HUES64 (cell line): ENCODE data around the gene MYH8.

Experiments used
- H3K27ac ChIP-seq: 2 replicates; pipeline ENCODE4 v1.7.0; 2013; ENCODE audit warnings: low read depth, low read length, inconsistent platforms
- H3K27me3 ChIP-seq: 2 replicates; pipeline ENCODE4 v1.6.1; 2013; ENCODE audit warnings: mild to moderate bottlenecking, low read length; ENCODE audit not compliant: insufficient read depth
- H3K36me3 ChIP-seq: 2 replicates; pipeline ENCODE4 v1.6.1; 2013; ENCODE audit warnings: mild to moderate bottlenecking, low read length; ENCODE audit not compliant: insufficient read depth
- H3K4me1 ChIP-seq: 2 replicates; pipeline ENCODE4 v1.6.1; 2013; ENCODE audit warnings: mild to moderate bottlenecking, low read length, moderate library complexity; ENCODE audit not compliant: insufficient read depth
- H3K4me3 ChIP-seq: 2 replicates; pipeline ENCODE4 v1.5.1; 2013; ENCODE audit warnings: mild to moderate bottlenecking, low read length, moderate library complexity
- H3K9ac ChIP-seq: 2 replicates; pipeline ENCODE4 v1.6.1; 2013; ENCODE audit warnings: mild to moderate bottlenecking, low read depth, low read length
- H3K9me3 ChIP-seq: 2 replicates; pipeline ENCODE4 v1.6.1; 2013; ENCODE audit warnings: low read depth, low read length; ENCODE audit not compliant: insufficient read depth
- WGBS: fragments of 150-250, 120-280 bp; methylation state at CpG from one replicate; pipeline ENCODE4 v1.1.7; 2013; ENCODE audit warnings: missing lambda C conversion rate; 5-methylcytosine and 5-hydroxymethylcytosine counted together

MYH8 gene

DNA sequence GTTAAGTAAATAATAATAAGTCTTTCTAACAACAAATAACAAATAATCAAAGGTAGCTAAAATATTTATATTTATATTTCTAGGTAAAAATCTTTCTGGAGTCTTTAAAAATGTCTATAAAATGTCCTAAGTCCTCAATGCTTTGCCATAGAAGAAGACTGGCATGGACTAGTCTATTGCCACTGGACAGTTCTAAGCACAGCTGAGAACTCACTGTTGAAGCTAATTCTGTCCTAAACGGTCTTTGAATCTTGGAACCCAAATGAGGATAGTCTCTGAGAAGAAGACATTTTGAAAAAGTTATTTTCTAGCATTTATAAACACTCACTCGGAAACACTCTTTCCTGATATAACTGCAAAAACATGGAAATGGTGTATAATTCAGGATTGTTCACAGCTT lies 539 bp downstream of the MYH8 start:
- Histone ChIP-seq H3K9me3 (no peaks in the 10 kb centered on the region), H3K9ac (no peak overlapping the region), H3K4me1 (peaks cover 16% of the 10 kb centered on the region; the same call in 1 of the 2 replicates), H3K27ac (no peak overlapping the region), H3K27me3 (no peaks in the 10 kb centered on the region), H3K4me3 (no peak overlapping the region), H3K36me3 (no peaks in the 10 kb centered on the region)
- 75% methylated on average over 1 of the region's 2 CpGs for WGBS

DNA sequence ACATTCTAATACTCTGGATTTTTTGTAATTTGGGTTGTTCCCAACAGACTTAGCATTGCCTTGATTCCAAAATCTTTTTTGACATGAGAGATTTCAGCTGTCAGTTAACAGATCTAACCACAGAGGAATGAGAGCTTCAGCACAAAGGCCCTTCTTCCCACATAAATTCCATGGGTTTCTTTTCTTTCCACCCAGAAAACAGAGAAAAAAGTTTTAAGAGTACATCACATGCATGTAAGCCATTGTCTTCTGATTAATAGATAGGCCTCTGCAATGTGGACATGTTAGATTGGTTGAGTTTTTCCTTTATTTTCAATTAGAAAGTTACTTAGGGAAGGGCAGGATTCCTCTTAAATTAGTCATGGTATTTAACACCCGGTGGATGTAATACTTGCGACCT lies 939 bp downstream of the MYH8 start:
- no CpG with 5 or more reads among the region's 2 CpGs for WGBS
- Histone ChIP-seq H3K9ac (no peak overlapping the region), H3K27me3 (no peaks in the 10 kb centered on the region), H3K4me3 (no peak overlapping the region), H3K36me3 (no peaks in the 10 kb centered on the region), H3K27ac (no peak overlapping the region), H3K4me1 (peaks cover 16% of the 10 kb centered on the region; the same call in 1 of the 2 replicates), H3K9me3 (no peaks in the 10 kb centered on the region)

DNA sequence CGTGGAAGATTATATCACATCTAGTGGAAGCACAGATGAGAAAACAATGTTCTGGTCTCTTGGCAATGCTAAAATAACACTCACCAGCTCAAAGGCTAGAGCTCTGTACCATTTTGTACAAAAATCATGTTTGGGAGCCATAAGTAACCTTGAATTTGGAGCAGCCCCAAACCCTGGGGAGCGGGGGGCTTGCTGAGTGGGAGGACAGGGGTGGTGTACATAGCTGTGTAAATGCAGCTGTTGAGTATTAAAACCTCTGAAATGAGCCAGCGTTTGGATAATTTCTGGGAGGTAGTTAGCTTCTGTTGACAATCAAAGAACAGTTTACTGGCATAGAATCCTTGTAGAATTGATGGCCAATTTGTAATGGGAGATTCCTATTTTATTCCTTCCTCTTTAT lies 4.3 kb downstream of the MYH8 start:
- Histone ChIP-seq H3K4me3 (no peak overlapping the region), H3K9me3 (no peaks in the 10 kb centered on the region), H3K9ac (no peak overlapping the region), H3K4me1 (peaks cover 16% of the 10 kb centered on the region; the same call in 1 of the 2 replicates), H3K27me3 (no peaks in the 10 kb centered on the region), H3K27ac (no peak overlapping the region), H3K36me3 (no peaks in the 10 kb centered on the region)
- 93% methylated on average over 3 of the region's 3 CpGs for WGBS

DNA sequence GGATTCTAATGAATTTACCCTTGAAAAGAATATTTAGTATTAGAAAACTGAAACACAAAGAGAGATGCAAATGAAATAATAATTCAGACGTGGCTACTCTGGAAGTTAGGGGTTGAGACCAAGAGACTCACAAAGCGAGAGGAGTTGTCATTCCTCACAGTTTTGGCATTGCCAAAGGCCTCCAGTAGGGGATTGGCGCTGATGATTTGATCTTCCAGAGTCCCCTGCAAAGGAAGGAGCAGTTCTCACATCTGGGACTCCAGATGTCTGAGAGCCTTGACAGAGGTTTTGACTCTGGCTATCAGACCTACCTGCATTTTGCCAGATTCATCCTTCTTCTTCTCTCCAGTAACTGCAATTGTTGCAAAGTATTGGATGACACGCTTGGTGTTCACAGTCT lies 6.6 kb downstream of the MYH8 start:
- peaks cover 16% of the 10 kb centered on the region; the same call in 1 of the 2 replicates for H3K4me1 ChIP-seq
- H3K9me3 ChIP-seq: no peaks in the 10 kb centered on the region
- H3K4me3 ChIP-seq: no peak overlapping the region
- 89% methylated on average over 4 of the region's 4 CpGs for WGBS
- no peak overlapping the region for H3K9ac ChIP-seq
- H3K27me3 ChIP-seq: no peaks in the 10 kb centered on the region
- H3K36me3 ChIP-seq: no peaks in the 10 kb centered on the region
- H3K27ac ChIP-seq: no peak overlapping the region

DNA sequence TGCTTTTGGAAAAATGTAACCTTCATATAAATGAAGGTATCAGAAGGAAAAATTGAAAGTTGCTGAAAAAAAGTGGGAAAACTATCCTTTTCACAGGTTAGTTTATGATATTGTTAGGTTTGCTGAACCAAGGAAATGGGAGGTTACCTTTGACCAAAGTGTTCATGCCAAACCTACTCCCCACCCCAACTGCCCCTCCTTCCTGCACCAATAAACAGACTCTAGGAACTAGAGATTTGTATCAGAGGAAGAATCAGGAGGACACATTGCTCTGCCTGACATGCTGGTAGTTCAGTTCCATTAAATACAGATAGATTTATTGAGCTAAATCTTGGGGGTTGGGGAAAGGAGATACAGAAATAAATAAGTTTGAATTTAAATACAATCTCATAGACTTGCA lies 18.2 kb downstream of the MYH8 start:
- H3K9ac ChIP-seq: no peak overlapping the region
- no peak overlapping the region for H3K27ac ChIP-seq
- H3K4me3 ChIP-seq: no peak overlapping the region
- H3K27me3 ChIP-seq: no peaks in the 10 kb centered on the region
- H3K4me1 ChIP-seq: no peaks in the 10 kb centered on the region
- H3K36me3 ChIP-seq: no peaks in the 10 kb centered on the region
- H3K9me3 ChIP-seq: no peaks in the 10 kb centered on the region

DNA sequence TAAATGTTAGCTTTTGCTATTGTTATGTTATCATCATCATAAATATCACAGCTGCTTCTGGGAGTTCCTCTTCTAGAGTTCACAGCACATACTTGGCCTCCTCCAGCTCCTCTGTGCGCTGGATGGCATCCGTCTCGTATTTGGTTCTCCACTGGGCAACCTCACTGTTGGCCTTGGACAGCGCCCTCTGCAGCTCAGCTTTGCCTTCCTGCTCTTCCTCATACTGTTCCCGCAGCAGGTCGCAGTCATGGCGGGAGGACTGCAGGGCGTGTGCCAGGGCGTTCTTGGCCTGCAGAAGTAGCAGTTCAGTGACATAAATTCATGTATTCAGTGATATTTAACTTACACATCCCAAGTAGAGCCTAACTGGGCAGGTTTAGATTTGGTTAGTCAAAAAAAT lies 23.4 kb downstream of the MYH8 start:
- no peaks in the 10 kb centered on the region for H3K36me3 ChIP-seq
- WGBS: 91% methylated on average over 8 of the region's 9 CpGs
- H3K27me3 ChIP-seq: no peaks in the 10 kb centered on the region
- no peaks in the 10 kb centered on the region for H3K9me3 ChIP-seq
- H3K4me3 ChIP-seq: no peak overlapping the region
- H3K4me1 ChIP-seq: no peaks in the 10 kb centered on the region
- H3K27ac ChIP-seq: no peak overlapping the region
- no peak overlapping the region for H3K9ac ChIP-seq

DNA sequence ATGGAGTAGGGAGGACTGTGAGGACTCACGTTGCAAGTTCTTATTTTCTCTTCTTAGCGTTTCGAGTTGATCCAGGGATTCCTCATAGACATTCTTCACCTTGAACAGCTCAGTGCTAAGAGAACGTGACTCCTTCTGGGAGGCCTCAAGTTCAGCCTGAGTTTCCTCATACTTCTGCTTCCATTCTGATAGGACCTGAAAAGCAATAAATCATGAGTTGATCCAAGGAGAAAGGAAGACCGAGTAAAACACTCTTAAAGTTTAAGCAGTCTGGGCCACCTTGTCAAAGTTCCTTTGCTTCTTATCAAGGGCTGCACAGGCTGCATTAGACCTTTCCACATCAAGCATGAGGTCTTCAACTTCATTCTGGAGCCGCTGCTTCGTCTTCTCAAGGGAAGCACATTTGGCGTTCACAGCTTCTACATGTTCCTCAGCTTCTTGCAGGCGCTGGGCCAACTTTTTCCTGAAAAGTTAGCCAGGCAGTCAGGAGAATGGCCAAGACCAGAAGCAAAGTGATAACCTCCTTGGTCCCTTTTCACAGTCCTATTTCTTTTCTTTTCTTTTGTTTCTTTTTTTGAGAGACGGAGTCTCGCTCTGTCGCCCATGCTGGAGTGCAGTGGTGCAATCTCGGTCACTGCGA lies 25.1 kb downstream of the MYH8 start:
- H3K27me3 ChIP-seq: no peaks in the 10 kb centered on the region
- 93% methylated on average over 14 of the region's 14 CpGs for WGBS

DNA sequence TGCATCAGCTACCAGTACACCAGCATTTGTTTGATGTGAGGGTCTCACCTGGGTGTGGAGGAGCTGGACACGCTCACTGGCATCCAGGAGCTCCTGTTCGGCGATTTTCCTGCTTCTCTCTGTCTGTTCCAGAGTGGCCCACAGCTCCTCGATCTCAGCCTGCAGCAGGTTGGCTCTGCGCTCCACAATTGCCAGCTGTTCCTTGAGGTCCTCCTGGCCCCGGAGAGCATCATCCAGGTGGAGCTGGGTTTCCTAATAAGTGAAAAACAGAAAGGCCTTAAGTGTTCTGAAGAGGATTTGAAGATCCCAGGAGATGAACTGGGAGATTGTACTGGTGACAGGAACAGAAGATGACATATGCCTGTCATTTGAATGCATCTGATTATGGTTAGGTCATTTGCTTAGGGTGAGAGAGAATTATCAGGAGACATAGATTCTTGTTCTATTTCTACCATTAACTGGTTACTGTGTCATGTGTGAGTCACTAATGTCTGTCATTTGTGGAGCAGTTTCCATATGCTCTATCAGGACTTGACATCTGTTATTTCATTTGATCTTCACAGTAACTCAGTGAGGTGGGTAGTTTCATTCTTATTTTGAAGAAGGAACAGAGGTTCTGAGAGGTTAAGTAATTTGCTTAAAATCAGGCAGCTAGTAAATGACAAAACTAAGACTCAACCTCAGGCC lies 27.4 kb downstream of the MYH8 start:
- H3K9ac ChIP-seq: no peak overlapping the region
- no peaks in the 10 kb centered on the region for H3K9me3 ChIP-seq
- H3K36me3 ChIP-seq: no peaks in the 10 kb centered on the region
- 96% methylated on average over 6 of the region's 6 CpGs for WGBS
- H3K27ac ChIP-seq: no peak overlapping the region
- H3K4me3 ChIP-seq: no peak overlapping the region
- no peaks in the 10 kb centered on the region for H3K4me1 ChIP-seq
- H3K27me3 ChIP-seq: no peaks in the 10 kb centered on the region

More for the DNA sequence above, 25.1 kb downstream of the MYH8 start:
- no peak overlapping the region for H3K27ac ChIP-seq
- no peaks in the 10 kb centered on the region for H3K36me3 ChIP-seq
- H3K9ac ChIP-seq: no peak overlapping the region
- H3K4me1 ChIP-seq: no peaks in the 10 kb centered on the region
- no peak overlapping the region for H3K4me3 ChIP-seq
- no peaks in the 10 kb centered on the region for H3K9me3 ChIP-seq

DNA sequence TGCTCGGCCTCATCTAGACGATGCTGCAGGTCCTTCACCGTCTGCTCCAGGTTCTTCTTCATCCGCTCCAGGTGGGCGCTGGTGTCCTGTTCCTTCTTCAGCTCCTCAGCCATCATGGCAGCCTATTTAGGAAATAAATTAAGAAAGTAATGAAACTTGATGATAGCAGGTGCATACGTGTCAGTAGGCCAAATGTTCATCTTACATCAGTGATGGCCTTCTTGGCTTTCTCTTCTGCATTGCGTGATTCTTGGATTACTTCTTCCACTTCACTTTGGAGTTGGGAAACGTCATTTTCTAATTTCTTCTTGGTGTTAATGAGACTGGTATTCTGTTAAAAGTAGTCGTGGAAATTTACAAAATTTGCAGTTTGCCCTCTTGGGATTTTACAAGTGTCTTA lies 28.9 kb downstream of the MYH8 start:
- Histone ChIP-seq H3K9ac (no peak overlapping the region), H3K4me3 (no peak overlapping the region), H3K27ac (no peak overlapping the region), H3K36me3 (no peaks in the 10 kb centered on the region), H3K9me3 (no peaks in the 10 kb centered on the region), H3K27me3 (no peaks in the 10 kb centered on the region), H3K4me1 (no peaks in the 10 kb centered on the region)
- 92% methylated on average over 9 of the region's 9 CpGs for WGBS

DNA sequence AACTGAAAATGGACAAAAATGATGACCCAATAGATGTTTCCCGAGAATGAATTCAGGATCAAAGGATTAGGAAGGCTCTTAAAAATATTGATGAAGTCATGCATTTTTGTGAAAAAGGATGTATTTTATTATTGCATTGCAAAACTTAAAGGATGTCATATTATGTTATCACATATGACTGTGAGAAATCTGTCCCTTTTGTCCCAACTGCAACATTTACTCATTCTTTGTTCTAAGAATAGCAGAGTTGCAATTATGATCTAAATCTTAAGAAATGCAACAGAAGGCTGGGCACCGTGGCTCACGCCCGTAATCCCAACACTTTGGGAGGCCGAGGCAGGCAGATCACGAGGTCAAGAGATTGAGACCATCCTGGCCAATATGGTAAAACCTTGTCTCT lies 35.9 kb downstream of the MYH8 start:
- H3K9me3 ChIP-seq: peaks cover 2% of the 10 kb centered on the region; the same call in 1 of the 2 replicates
- H3K9ac ChIP-seq: no peak overlapping the region
- no peaks in the 10 kb centered on the region; the same call in 1 of the 2 replicates for H3K4me1 ChIP-seq
- no peak overlapping the region for H3K4me3 ChIP-seq
- H3K27me3 ChIP-seq: no peaks in the 10 kb centered on the region
- 89% methylated on average over 6 of the region's 6 CpGs for WGBS
- H3K36me3 ChIP-seq: no peaks in the 10 kb centered on the region
- no peak overlapping the region for H3K27ac ChIP-seq

DNA sequence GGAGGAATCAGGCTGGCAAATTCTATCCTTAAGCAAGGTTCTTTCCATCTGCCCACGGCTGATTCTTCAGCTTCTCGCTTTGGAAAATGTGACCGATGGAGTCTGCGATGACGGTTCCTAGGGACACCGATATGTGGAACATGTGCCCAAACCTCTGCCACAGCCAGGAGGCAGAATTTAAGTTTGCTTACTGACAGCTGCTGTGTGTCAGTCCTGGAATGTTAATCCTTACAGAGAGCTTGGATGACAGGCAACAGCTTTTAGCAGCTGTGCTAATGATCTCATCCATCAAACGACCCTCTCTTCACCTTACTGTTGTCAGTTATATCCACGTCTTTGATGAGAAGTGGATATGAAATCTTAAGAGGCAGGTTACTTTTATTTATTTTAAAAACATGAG lies 37.6 kb downstream of the MYH8 start:
- H3K9me3 ChIP-seq: peaks cover 2% of the 10 kb centered on the region; the same call in 1 of the 2 replicates
- no peaks in the 10 kb centered on the region for H3K27me3 ChIP-seq
- WGBS: 90% methylated on average over 6 of the region's 8 CpGs
- H3K36me3 ChIP-seq: no peaks in the 10 kb centered on the region
- no peak overlapping the region for H3K27ac ChIP-seq
- no peaks in the 10 kb centered on the region; the same call in 1 of the 2 replicates for H3K4me1 ChIP-seq
- no peak overlapping the region for H3K4me3 ChIP-seq
- no peak overlapping the region for H3K9ac ChIP-seq
